Stomach (tissue), 4 donors: ENCODE measurements around the gene VGLL2.

ENCODE experiments used
- EP300 ChIP-seq: sonication (generic); formaldehyde crosslinking; IDR thresholded peaks from one replicate; pipeline ENCODE4 v1.6.1; 2017; ENCODE audit warnings: antibody characterized with exemption
- POLR2AphosphoS5 ChIP-seq, 3 donors: sonication (generic); formaldehyde crosslinking; IDR thresholded peaks; one replicate each; pipeline ENCODE4 v1.6.1; 2016; ENCODE audit warnings: antibody characterized with exemption in 3 of 3
- TF ChIP-seq, protein P1 (sequence below), 7 experiments: fragments of 450-650 bp in 4 of 7; fragments of 200-600 bp in 3 of 7; sonication (generic) in 3 of 7; IDR thresholded peaks; one replicate each; pipeline ENCODE4 v1.5.1; 2016 to 2019; ENCODE audit warnings: antibody characterized with exemption in 7 of 7, control low read depth in 2 of 7, mild to moderate bottlenecking in 1 of 7

DNA sequence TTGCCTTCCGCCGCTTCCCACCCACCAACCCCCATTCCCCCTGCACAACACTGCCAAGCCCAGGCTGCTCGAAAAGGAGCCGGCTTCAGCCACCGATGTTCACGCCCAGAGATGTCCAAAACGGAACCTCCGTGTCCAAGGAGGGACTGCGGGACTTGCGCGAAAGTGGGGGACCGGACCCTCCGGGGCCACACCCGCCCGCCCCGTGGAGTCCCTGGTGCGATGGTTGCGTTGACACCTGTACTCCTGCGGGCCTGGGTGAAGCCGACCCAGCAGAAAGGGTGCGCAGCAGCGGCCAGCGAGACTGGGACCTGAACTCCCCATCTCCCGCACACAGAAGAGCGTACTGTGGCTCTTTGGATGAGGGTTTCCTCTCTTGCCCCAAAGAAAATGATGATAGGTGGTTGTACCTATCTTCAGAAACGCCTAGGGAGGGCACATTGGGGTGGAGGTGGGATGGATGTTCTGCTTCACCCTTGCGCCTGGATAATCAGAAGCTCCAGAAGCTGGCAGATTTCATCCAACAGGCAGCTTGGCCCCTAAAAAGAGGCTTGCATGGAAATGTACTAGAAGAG, 1.9 kb upstream of the VGLL2 start:
- TF ChIP-seq, protein P1, sequence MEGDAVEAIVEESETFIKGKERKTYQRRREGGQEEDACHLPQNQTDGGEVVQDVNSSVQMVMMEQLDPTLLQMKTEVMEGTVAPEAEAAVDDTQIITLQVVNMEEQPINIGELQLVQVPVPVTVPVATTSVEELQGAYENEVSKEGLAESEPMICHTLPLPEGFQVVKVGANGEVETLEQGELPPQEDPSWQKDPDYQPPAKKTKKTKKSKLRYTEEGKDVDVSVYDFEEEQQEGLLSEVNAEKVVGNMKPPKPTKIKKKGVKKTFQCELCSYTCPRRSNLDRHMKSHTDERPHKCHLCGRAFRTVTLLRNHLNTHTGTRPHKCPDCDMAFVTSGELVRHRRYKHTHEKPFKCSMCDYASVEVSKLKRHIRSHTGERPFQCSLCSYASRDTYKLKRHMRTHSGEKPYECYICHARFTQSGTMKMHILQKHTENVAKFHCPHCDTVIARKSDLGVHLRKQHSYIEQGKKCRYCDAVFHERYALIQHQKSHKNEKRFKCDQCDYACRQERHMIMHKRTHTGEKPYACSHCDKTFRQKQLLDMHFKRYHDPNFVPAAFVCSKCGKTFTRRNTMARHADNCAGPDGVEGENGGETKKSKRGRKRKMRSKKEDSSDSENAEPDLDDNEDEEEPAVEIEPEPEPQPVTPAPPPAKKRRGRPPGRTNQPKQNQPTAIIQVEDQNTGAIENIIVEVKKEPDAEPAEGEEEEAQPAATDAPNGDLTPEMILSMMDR (IDR thresholded peaks at IDR 0.05), result no peak
- no peak for TF ChIP-seq EP300
- TF ChIP-seq POLR2AphosphoS5 (IDR thresholded peaks at IDR 0.05), result no peak
